SK-N-SH (cell line): ENCODE measurements around the gene CATSPER3. TPM values are rescaled to one million over a fixed set of nuclear protein-coding genes. Genes with fewer than 3 reads are reported as not detected.

ENCODE experiments used
- CTCF ChIA-PET: fragments of 300-600, 350-600 bp; formaldehyde crosslinking; extraction: SDS; loops from one replicate; lab custom pipeline; 2021; lab: Yijun Ruan, JAX
- POLR2A ChIA-PET: fragments of 350-600 bp; sonication (Branson Sonifier 250); formaldehyde crosslinking; extraction: SDS; loops from one replicate; lab custom pipeline; 2020; ENCODE audit warnings: antibody characterized with exemption, inconsistent platforms; lab: Yijun Ruan, JAX
- DNase-seq: peaks from one replicate; pipeline ENCODE4 v3.0.0; 2012
- H2AFZ ChIP-seq: fragments of 200-600 bp; sonication (generic); 2 replicates; pipeline ENCODE4 v1.8.1; 2016; ENCODE audit warnings: antibody characterized with exemption, mild to moderate bottlenecking, low read depth
- H3F3A ChIP-seq: fragments of 200-600 bp; sonication (generic); replicated peaks from 2 replicates; pipeline ENCODE3; 2016; ENCODE audit warnings: antibody characterized with exemption, mild to moderate bottlenecking; ENCODE audit not compliant: insufficient read depth
- H3K27ac ChIP-seq, 2 experiments: fragments of 200-500 bp in 1 of 2; fragments of 200-600 bp in 1 of 2; sonication (Bioruptor generic) in 1 of 2; sonication (generic), shearing (Covaris generic) in 1 of 2; 2 replicates each; pipeline versions ENCODE4 v1.5.1 to v1.6.1; 2014 to 2016; ENCODE audit warnings: low read depth in 2 of 2, inconsistent platforms in 1 of 2, low read length in 1 of 2, mild to moderate bottlenecking in 1 of 2, mixed read lengths in 1 of 2
- H3K27me3 ChIP-seq: fragments of 200-600 bp; sonication (generic), shearing (Covaris generic); 2 replicates; pipeline ENCODE4 v1.6.1; 2016; ENCODE audit warnings: mixed run types; ENCODE audit not compliant: insufficient read depth
- H3K36me3 ChIP-seq, 2 experiments: fragments of 200-500 bp in 1 of 2; fragments of 200-600 bp in 1 of 2; sonication (Bioruptor generic) in 1 of 2; sonication (generic) in 1 of 2; replicated peaks in 1 of 2; 2 replicates each; pipeline versions ENCODE3 to v1.5.1; 2014 to 2016; ENCODE audit warnings: low read length in 1 of 2, mild to moderate bottlenecking in 1 of 2; ENCODE audit not compliant: insufficient read depth in 2 of 2, control insufficient read depth in 1 of 2
- H3K4me1 ChIP-seq, 2 experiments: fragments of 200-500 bp in 1 of 2; fragments of 200-600 bp in 1 of 2; sonication (Bioruptor generic) in 1 of 2; sonication (generic), shearing (Covaris generic) in 1 of 2; 2 replicates each; pipeline versions ENCODE4 v1.5.1 to v1.6.1; 2014 to 2016; ENCODE audit warnings: low read depth in 1 of 2, low read length in 1 of 2, mixed run types in 1 of 2; ENCODE audit not compliant: insufficient read depth in 2 of 2, control insufficient read depth in 1 of 2
- H3K4me2 ChIP-seq: fragments of 200-600 bp; sonication (generic), shearing (Covaris generic); 2 replicates; pipeline ENCODE4 v1.6.1; 2017; ENCODE audit warnings: mixed run types
- H3K4me3 ChIP-seq, 2 experiments: fragments of 200-500 bp in 1 of 2; fragments of 200-600 bp in 1 of 2; sonication (Bioruptor generic) in 1 of 2; sonication (generic), shearing (Covaris generic) in 1 of 2; 2 replicates each; pipeline versions ENCODE4 v1.5.1 to v1.8.1; 2014 to 2016; ENCODE audit warnings: low read depth in 2 of 2, inconsistent platforms in 1 of 2, low read length in 1 of 2, mild to moderate bottlenecking in 1 of 2, mixed read lengths in 1 of 2, moderate library complexity in 1 of 2
- H3K79me2 ChIP-seq: fragments of 200-600 bp; sonication (generic); 2 replicates; pipeline ENCODE4 v1.8.1; 2017; ENCODE audit warnings: mild to moderate bottlenecking; ENCODE audit not compliant: insufficient read depth
- H3K9ac ChIP-seq: fragments of 200-600 bp; sonication (generic); 2 replicates; pipeline ENCODE4 v1.6.1; 2017; ENCODE audit warnings: mixed run types
- H3K9me2 ChIP-seq: fragments of 200-600 bp; sonication (generic); 2 replicates; pipeline ENCODE4 v1.6.1; 2017; ENCODE audit warnings: mixed run types
- H3K9me3 ChIP-seq: fragments of 200-600 bp; sonication (generic); 2 replicates; pipeline ENCODE4 v1.6.1; 2017; ENCODE audit warnings: mixed run types, mild to moderate bottlenecking, moderate library complexity
- H4K20me1 ChIP-seq: fragments of 200-600 bp; sonication (generic); 2 replicates; pipeline ENCODE4 v1.6.1; 2017; ENCODE audit warnings: mild to moderate bottlenecking, mixed run types; ENCODE audit not compliant: insufficient read depth
- CHD2 ChIP-seq: fragments of 150-350 bp; IDR thresholded peaks from 2 replicates; pipeline ENCODE4 v1.6.1; 2018; ENCODE audit warnings: low read length; ENCODE audit not compliant: partially characterized antibody
- ELF1 ChIP-seq: IDR thresholded peaks from 2 replicates; pipeline ENCODE4 v1.4.0; 2012
- EZH2phosphoT487 ChIP-seq: fragments of 200-600 bp; sonication (generic); IDR thresholded peaks from 2 replicates; pipeline ENCODE4 v1.6.1; 2017; ENCODE audit warnings: low read depth, mixed run types, mild to moderate bottlenecking, antibody characterized with exemption, moderate library complexity, borderline replicate concordance
- FOSL2 ChIP-seq: IDR thresholded peaks from 2 replicates; pipeline ENCODE4 v1.4.0; 2012; ENCODE audit warnings: low read depth, mild to moderate bottlenecking, moderate library complexity, borderline replicate concordance
- GATA2 ChIP-seq: sonication (generic); formaldehyde crosslinking; IDR thresholded peaks from 2 replicates; pipeline ENCODE4 v1.5.0; 2020; ENCODE audit warnings: mild to moderate bottlenecking, missing genetic modification reagents
- JUND ChIP-seq: IDR thresholded peaks from 2 replicates; pipeline ENCODE4 v1.4.0; 2012
- NRF1 ChIP-seq: IDR thresholded peaks from 2 replicates; pipeline ENCODE4 v1.6.1; 2012; ENCODE audit warnings: low read depth, mild to moderate bottlenecking, low read length
- RAD21 ChIP-seq: IDR thresholded peaks from 2 replicates; pipeline ENCODE4 v1.6.1; 2012; ENCODE audit warnings: mild to moderate bottlenecking, low read length
- RXRA ChIP-seq: IDR thresholded peaks from 2 replicates; pipeline ENCODE4 v1.4.0; 2012; ENCODE audit warnings: low read depth, mild to moderate bottlenecking, borderline replicate concordance
- TAF1 ChIP-seq: IDR thresholded peaks from 2 replicates; pipeline ENCODE4 v1.6.1; 2012; ENCODE audit warnings: low read depth, mild to moderate bottlenecking, low read length, moderate library complexity, borderline replicate concordance
- TCF12 ChIP-seq: IDR thresholded peaks from 2 replicates; pipeline ENCODE4 v1.4.0; 2012
- TEAD4 ChIP-seq: IDR thresholded peaks from 2 replicates; pipeline ENCODE4 v1.4.0; 2012; ENCODE audit warnings: mild to moderate bottlenecking, borderline replicate concordance; ENCODE audit not compliant: insufficient read depth
- USF1 ChIP-seq: IDR thresholded peaks from 2 replicates; pipeline ENCODE4 v1.4.0; 2012; ENCODE audit warnings: low read depth, borderline replicate concordance
- YY1 ChIP-seq: IDR thresholded peaks from 2 replicates; pipeline ENCODE4 v1.4.0; 2012; ENCODE audit warnings: low read depth, mild to moderate bottlenecking
- WGBS: methylation state at CpG from one replicate; pipeline ENCODE4 v1.1.6; 2017; ENCODE audit warnings: low lambda C conversion rate; 5-methylcytosine and 5-hydroxymethylcytosine counted together
- polyA plus RNA-seq, 3 experiments: library from polyadenylated mRNA; depleted of rRNA; stranded (reverse); fragments of >200 nt; gene quantifications; 2 replicates each; pipeline ENCODE4 v1.2.3, GENCODE V29; 2012
- TF ChIP-seq, protein P1 (sequence below): fragments of 150-350 bp; IDR thresholded peaks from 2 replicates; pipeline ENCODE4 v1.6.1; 2016; ENCODE audit warnings: mild to moderate bottlenecking, low read depth, low read length
- TF ChIP-seq, protein P2 (sequence below): fragments of 150-350 bp; IDR thresholded peaks from 2 replicates; pipeline ENCODE4 v1.6.1; 2017; ENCODE audit warnings: antibody characterized with exemption, low read length, low read depth, borderline replicate concordance

CATSPER3 gene
- polyA plus RNA-seq, 1 of the 3 experiments (the other 2 are of a cell fraction) = 0.26 TPM

DNA sequence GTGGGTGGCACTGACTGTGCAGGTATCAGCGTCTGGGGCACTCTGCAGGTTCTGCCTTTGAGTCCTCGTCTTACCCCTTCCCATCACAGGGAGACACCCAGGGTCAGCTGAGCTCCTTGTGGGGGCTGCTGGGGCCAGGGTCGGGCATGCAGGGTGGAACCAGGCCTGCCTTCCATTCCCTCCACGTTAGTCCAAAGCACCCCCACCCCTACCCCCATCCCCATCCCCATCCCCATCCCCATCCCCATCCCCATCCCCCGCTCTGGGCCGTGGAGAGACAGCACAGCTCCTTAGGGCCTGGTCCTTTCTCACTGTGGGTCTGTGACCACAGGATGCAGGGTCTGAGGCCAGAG is 67.9 kb downstream of the CATSPER3 start (continued):
- TF ChIP-seq, protein P1, sequence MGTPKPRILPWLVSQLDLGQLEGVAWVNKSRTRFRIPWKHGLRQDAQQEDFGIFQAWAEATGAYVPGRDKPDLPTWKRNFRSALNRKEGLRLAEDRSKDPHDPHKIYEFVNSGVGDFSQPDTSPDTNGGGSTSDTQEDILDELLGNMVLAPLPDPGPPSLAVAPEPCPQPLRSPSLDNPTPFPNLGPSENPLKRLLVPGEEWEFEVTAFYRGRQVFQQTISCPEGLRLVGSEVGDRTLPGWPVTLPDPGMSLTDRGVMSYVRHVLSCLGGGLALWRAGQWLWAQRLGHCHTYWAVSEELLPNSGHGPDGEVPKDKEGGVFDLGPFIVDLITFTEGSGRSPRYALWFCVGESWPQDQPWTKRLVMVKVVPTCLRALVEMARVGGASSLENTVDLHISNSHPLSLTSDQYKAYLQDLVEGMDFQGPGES = no peak
- TF ChIP-seq GATA2 (CRISPR knock-in tag) = no peak
- TF ChIP-seq, all 33 proteins: peak for 0

- Histone ChIP-seq H3K27me3 (peaks cover 90% of the 10 kb centered on the region), H3F3A (no peaks in the 10 kb centered on the region), H3K79me2 (no peaks in the 10 kb centered on the region), H3K36me3 (no peaks in the 10 kb centered on the region), H3K4me2 (no peak overlapping the region), H2AFZ (no peak overlapping the region), H4K20me1 (peaks cover 9% of the 10 kb centered on the region; the same call in 1 of the 2 replicates), H3K9me3 (no peaks in the 10 kb centered on the region), H3K4me3 (no peak overlapping the region), H3K9me2 (no peaks in the 10 kb centered on the region), H3K27ac (no peak overlapping the region), H3K9ac (no peak overlapping the region), H3K4me1 (peaks cover 0 to 8% of the 10 kb centered on the region in 2 experiments; a peak in 1 of 4 replicates)
- WGBS = 78% methylated on average over 4 of the region's 4 CpGs
- no peak for DNase-seq
- ChIA-PET POLR2A (no interaction called here), CTCF (interaction anchor here (0.7 to 5.5 kb wide), 6 partner anchors 153 to 389 kb away, joined by 3 to 32 read pairs (median 4); no protein-coding TSS in a partner anchor)
- TF ChIP-seq RAD21 = no peak
- TF ChIP-seq CHD2 = no peak
- no peak for TF ChIP-seq FOSL2
- TF ChIP-seq GATA2 (CRISPR knock-in tag) = no peak
- no peak for TF ChIP-seq NRF1
Measured at GRCh38 chr5:135036405-135036804, 68.7 kb downstream of the CATSPER3 start.

DNA sequence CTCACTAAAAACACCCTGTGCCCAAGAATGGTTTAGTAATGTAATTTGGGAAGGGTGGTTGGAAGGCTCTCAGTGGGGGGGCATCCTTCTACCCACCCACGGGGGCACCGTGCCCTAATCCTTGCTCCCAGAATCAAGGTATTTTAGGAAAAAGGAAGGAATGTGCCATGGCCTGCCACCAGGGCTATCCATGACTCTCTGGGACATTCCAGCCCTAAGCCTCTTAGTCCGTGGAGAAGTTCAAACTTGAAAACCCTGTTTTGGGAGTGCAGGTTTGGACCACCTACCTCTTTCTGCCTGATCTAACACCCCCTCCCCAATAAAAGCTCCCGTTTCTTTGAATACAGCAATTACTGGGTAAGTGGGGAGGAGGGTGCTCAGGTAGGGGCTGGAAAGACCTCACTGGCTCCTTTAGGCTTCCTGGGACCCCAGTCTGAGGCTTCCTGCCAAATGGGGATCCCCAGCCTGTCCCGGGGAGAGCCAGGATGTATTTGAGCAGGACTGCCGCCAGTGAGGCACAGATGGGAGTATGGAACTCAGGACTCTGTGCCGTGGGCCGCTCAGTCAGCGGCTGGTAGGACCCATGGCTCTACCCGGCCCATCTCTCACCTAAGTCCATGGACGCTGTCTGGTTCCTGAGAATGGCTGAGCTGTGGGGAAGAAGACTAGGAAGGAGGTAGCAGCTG is 70.0 kb downstream of the CATSPER3 start:
- no peaks in the 10 kb centered on the region for H3K36me3 ChIP-seq
- H3K27ac ChIP-seq = no peak overlapping the region
- peaks cover 92% of the 10 kb centered on the region for H3K27me3 ChIP-seq
- peaks cover 11% of the 10 kb centered on the region; the same call in 1 of the 2 replicates for H4K20me1 ChIP-seq
- H3K4me1 ChIP-seq = peaks cover 0 to 7% of the 10 kb centered on the region in 2 experiments; a peak in 1 of 4 replicates
- H3K4me2 ChIP-seq = no peak overlapping the region
- DNase-seq = no peak
- TF ChIP-seq TEAD4 = no peak
- TF ChIP-seq, protein P1 = no peak
- TF ChIP-seq RXRA = no peak
- TF ChIP-seq USF1 = no peak
- TF ChIP-seq EZH2phosphoT487 = no peak
- TF ChIP-seq TAF1 = no peak
- no peak for TF ChIP-seq TCF12
- no peak for TF ChIP-seq GATA2 (CRISPR knock-in tag)
- TF ChIP-seq, protein P2, sequence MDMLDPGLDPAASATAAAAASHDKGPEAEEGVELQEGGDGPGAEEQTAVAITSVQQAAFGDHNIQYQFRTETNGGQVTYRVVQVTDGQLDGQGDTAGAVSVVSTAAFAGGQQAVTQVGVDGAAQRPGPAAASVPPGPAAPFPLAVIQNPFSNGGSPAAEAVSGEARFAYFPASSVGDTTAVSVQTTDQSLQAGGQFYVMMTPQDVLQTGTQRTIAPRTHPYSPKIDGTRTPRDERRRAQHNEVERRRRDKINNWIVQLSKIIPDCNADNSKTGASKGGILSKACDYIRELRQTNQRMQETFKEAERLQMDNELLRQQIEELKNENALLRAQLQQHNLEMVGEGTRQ = no peak
- no peak for TF ChIP-seq JUND
- TF ChIP-seq NRF1 = no peak
- no peak for TF ChIP-seq ELF1
- no peak for TF ChIP-seq YY1
- no peak overlapping the region for H3K4me3 ChIP-seq
- 47% methylated on average over 11 of the region's 11 CpGs for WGBS
- no peak overlapping the region for H3K9ac ChIP-seq
- H3K79me2 ChIP-seq = no peaks in the 10 kb centered on the region
- H3K9me3 ChIP-seq = no peaks in the 10 kb centered on the region
- H3F3A ChIP-seq = no peaks in the 10 kb centered on the region
- no peaks in the 10 kb centered on the region for H3K9me2 ChIP-seq
- POLR2A ChIA-PET = no interaction called here
- CTCF ChIA-PET = interaction anchor here (0.7 to 5.5 kb wide), 5 partner anchors 11 to 295 kb away, joined by 3 to 32 read pairs (median 4); no protein-coding TSS in a partner anchor
- no peak overlapping the region for H2AFZ ChIP-seq
